Activated CD8-positive, alpha-beta memory T cell treated with anti-CD3 and anti-CD28 coated beads for 24 hours (primary cell): ENCODE measurements around the gene MARVELD1.
"Not testable (repeated sequence)": the region's sequence is repeated elsewhere in the genome, so short reads cannot be mapped to it uniquely, and the experiment has no call there.

Experiments used
- DNase-seq: peaks from one replicate; pipeline ENCODE4 v3.0.0-alpha.2; 2020

Gene MARVELD1

DNA sequence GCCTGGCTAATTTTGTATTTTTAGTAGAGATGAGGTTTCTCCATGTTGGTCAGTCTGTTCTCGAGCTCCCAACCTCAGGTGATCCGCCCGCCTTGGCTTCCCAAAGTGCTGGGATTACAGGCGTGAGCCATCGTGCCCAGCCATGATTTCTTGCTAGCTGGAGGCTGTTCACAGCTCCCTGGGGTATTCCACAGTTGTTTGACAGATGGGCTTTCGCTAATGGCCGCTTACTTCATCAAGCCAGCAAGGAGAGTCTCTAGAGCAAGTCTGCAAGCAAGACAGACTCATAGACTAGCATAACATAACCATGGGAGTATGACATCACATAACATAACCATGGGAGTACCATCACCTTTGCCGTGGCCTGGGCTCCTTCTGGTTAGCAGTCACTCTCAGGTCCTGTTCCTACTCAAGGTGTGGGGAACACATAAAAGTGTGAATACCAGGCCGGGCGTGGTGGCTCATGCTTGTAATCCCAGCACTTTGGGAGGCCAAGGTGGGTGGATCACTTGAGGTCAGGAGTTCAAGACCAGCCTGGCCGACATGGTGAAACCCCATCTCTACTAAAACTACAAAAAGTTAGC, 15.4 kb upstream of the MARVELD1 start:
- DNase-seq: not testable (repeated sequence)

DNA sequence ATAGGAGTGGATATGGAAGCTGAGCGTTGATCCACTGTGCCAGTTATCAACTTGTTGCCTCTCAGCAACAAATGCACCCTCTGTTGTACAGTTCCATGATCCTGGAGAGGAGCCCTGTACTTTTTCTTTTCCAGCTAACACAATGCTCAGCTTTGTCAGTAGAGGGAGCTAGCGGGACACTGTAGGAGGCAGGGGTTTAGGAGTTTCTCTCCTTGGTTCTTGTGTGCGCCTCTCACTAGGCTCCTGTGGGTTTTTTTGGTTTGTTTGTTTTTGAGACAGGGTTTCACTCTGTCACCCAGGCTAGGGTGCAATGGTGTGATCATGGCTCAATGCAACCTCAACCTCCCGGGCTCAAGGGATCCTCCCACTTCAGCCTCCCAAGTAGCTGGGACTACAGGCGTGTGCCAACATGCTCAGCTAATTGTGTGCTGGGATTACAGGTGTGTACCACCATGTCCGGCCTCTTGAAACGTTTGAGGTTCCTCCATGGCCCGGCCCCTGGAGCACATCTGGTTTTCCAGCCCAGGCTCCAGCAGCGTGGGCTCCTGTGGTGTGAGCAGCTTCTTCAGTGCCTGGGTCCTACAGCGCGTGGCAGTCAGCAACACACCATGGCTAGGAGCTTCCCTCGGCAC, 12.0 kb upstream of the MARVELD1 start:
- DNase-seq: no peak

DNA sequence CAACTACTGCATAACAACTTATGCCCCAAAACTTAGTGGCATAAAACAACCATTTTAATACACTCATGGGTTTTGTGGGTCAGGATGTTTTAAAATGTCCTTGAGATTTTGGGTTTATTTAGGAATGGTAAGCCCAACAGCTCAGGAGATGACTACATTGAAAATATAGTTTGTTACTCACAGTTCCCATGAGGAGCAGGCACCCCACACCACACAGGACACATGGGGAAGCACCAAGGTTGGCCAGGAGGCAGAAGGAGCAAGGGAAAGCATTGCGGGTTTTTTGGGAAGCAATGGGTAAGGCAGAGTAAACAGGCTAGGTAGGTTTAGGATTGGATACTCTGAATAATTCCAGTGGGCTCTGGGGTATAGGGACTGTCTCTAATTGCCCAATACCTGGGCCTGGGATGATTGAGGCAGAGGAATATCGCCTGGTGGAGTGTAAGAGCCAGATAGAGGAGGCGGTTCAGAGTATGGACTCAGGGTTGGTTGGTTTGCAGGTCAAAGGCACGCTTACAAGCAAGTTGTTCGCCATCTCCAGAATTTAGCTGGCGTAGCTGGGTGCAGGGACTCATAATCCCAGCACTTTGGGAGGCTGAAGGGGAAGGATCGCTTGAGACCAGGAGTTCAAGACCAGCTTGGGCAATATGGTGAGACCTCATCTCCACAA, 10.0 kb upstream of the MARVELD1 start:
- no peak for DNase-seq

DNA sequence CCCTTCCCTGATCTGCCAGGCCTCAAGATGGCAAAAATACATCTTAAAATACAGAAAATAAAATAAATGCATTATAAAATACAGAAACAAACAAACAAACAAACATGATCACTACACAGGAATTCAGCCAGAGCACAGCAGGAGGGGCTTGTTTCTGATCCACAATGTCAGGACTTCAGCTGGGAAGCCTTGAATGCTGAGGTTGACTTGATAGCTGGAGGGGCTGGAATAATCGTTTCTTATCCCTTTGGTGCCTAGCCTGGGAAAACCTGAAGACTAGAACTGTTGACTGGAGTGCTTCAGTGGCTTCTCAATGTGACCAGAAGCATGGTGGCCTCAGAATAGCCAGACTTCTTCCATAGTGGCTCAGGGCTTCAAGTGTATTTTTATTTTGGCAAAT, 9.2 kb upstream of the MARVELD1 start:
- no peak for DNase-seq

DNA sequence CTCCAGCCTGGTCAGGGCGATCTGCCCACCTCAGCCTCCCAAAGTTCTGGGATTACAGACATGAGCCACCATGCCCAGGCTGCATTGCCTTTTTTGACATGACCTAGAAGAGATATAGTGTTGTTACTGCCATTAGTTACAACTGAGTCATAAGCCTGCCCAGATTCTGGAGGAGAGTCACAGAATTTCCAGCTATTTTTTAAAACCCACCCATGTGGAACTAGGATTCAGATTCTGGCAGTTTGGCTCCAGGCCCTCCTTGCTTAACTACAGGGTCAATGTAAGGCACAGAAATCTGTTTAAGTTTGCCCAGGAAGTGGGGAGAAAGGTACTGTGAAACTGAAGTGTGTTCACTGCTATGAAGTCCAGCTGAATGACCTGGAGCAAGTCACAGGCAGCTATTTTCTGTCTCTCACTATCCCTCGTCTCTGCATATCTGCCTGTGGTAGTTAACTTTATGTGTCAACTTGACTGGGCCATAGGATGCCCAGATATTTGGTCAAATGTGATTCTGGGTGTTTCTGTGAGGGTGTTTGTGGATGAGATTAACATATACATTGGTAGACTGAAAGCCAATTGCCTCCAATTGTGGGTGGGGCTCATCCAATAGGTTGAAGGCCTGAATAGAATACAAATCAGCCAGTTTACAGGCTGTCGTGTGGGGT, 8.4 kb upstream of the MARVELD1 start:
- DNase-seq: no peak

DNA sequence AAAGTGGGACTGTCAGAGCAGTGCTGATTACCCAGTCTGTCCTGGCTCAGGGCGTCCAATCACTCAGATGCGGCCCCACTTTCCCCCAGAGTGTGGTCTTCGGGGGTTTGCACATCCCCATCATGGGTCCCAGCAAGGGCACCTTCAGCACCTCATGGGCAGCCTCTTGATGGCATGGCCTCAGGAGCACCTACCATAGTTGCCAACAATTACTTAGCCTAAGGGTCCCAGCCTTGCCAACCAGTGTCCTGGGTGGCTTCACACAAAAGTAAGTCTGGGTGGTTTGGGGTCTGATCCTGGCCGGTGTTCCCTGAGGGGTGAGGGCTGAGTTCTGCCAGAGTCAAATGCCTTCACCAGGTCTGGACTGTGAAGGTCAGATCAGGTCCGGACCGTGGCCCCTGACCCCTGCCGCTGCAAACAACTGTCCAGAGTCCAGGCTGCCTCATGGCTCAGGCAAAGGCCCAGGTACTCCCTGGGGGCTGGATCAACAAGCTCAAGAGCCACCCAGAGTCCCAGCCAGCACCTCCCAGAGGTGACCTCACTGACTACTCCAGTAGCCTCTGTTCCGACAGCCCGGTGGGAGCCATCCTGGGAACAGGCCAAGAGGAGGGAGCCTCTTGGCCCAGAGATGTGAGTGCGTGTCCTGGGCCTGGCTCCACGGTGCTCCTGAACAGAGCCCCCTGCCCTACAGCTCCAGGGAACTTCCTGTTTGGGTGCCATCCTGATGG, 6.2 kb upstream of the MARVELD1 start:
- no peak for DNase-seq

DNA sequence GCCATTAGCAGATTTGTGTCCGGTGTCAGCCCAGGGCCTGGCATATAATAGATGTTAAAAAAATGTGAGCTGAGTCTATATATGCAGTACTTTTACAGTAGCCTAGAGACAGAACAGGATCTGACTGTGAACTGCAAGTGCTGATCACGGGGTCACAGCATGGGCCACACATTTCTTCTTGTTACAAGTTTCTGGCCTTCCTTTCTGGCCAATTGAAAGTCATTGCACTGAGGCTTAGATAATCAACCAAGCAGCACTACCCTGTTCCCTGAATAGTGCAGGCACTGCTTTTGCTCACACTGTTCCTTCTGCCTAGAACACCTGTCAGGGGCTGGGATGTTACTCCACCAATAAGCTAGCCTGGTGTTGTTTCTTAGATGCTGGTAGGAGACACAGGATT, 5.4 kb upstream of the MARVELD1 start:
- DNase-seq: no peak

DNA sequence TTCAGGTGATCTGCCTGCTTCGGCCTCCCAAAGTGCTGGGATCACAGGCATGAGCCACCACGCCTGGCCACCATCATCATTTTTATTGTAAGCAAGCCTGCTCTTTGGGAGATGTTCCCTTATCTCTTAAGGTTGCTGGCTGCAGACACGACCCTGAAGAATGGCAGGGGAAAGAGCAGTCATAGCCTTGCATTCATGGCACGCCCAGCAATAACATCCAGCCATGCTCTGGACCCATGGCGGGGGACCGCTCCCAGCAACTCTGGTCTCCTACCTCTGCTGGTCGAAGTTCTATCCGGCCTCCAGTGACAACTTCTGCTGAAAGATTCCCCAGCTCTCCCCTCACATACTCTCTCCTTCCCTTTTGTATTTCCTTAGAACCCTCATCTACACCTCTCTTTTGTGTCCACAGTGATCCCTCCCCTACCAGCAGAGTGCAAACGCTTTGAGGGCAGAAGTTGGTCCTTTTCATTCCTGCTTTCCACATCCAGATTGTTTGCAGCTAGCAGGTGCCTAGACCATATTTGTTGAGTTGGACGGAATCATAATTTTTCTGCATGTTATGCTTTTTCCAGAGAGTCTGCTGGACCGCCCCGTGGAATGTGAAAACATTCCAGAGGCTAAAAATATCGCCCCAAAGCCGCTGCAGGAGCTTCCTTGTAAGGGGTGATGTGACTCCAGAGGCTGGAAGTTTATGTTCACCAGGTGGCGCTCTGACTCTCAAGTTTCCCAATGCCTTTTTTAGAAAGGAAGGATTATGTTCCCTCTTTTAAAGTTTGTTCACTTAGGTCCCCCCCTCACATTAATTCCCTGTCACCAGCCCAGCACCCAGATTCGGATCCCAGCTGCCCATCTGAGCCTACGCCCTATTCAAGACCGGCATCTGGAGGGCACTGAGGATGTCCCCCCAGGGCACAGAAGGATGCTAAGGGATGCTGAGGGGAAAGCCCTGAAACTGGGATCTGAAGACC, 4.3 kb upstream of the MARVELD1 start:
- DNase-seq: peak; percentile 72

DNA sequence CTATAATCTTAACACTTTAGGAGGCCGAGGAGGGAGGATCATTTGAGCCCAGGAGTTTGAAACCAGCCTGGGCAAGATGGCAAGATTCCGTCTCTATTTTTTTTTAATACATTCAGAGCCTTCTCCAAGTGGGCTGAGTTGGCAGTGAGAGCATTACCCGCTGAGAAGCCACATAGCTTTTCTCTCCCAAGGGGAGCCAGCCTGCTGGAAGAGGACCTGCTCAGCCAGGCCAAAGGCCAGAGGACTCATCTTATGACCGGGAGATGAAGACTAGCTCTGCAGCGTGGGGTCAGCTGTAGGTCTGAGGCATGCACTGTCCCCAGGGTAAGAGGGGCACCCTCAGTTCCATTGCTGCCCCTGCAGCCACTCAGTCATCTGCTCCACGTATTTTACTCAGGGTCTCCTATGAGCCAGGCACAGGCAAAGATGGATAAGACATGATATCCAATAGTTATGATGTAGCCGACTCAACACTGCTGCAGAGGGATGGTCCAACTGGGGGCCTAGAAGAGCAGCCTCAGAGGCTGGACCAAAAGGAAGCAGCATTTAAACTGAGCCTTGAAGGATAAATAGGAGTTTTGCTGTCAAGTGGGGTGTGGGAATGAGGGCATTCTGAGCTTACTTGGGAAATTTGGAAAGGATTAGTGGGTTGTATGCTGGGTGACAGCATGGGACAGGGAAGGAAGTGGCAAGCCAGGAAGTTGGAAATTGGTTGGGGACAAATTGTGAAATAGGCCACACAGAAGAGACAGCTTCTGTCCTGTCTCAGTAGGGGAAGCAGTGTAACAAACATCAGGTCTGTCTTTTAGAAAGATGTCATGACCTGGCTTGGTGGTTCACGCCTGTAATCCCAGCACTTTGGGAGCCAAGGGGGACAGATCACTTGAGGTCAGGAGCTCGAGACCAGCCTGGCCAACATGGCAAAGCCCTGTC, 1.6 kb upstream of the MARVELD1 start:
- DNase-seq: no peak

DNA sequence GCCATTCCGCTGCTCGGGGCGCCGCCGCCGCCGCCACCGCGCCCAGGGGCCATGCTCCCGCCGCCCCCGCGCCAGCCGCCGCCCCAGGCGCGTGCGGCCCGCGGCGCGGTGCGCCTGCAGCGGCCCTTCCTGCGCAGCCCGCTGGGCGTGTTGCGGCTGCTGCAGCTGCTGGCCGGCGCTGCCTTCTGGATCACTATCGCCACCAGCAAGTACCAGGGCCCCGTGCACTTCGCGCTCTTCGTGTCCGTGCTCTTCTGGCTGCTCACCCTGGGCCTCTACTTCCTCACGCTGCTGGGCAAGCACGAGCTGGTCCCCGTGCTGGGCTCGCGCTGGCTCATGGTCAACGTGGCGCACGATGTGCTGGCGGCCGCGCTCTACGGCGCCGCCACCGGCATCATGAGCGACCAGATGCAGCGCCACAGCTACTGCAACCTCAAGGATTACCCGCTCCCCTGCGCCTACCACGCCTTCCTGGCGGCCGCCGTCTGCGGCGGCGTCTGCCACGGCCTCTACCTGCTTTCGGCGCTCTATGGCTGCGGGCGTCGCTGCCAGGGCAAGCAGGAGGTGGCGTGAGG, 383 bp downstream of the MARVELD1 start:
- peak; percentile 86 for DNase-seq

DNA sequence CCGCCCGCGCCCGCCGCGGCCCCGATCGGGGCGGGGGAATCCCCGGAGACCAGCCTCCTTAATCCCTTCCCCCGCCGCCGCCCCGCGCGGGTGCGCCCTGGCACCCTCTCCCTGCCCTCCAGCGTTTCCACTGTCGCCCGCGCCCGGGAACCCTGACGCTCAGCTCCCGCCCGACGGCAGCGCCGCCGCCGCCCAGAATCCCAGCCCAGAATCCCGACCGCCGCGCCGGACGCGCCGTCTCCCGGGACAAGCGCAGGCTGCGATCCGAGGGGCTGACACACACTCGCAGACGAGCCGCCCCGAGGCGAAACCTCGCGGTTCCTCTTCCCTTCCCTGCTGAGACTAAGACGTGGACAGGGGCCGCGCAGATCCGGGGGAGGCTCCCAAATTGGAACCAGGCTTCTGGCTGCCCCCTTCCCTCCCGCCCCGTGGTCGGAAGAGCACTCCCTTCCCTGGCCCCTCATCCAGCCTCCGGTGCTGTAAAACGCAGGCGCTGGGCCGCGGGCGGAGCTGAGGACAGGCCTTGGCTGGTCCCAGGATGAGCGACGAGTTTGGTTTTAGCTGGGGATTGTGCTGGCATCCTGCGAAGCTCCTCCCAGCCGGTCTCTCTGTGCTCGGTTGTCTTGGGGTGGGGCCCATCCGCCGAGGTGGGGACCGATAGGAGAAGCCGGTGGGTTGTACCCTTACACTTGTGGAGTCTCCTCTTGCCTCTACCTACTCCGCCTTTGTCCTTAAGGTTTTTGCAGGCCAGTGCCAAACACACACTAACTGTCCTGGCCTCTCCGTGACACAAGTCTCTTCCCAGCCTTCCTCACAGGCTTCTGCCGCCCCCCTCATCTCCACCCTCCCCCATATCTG, 1.1 kb downstream of the MARVELD1 start:
- peak; percentile 71 for DNase-seq

DNA sequence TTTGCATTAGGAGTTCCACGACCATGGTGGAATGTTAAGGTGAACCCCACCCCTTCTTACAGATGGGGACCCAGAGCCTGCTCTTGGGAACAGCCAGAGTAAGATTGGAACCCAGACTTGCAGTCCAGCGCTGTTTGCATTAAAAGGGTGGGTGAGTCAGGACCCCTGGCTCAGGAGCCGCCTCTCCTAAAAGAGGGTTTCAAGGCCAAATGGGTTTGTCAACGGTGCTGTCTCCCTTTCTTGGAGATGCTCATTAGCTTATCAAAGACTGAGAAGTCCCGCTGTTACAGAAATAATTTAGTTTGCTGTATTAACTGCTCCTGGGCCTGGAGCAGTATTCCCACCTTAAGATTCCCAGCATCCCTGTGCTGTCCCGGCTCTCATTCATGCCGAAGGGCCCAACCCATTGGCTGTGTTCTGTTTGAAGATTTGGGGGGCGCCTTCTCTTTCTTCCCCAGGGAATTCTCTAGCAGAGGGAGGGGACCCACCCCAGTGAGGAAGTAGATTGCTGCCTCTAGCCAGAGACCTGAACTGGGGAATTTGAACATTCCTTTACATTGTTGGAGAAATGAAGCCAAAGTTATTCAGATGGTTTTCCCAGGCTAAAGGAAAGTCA, 1.8 kb downstream of the MARVELD1 start:
- DNase-seq: no peak

DNA sequence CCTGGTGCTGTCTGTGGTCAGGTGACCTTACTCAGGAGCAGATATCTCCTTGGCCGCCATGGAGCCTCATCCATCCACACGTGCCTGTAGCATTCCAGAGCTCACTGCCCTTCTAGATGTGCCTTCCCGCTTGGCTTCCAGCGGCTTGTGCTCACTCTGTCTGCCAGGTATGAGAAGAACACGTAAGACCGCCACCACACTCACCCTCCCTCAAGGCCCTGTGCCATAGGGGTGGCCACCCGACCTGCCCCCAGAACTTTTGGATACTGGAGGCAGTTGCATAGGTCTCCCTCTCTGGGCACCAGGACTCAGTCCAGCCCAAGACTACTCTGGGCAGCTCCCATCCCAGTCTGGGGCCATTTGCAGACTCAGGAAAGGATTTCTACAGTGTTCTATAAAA, 4.1 kb downstream of the MARVELD1 start:
- no peak for DNase-seq

DNA sequence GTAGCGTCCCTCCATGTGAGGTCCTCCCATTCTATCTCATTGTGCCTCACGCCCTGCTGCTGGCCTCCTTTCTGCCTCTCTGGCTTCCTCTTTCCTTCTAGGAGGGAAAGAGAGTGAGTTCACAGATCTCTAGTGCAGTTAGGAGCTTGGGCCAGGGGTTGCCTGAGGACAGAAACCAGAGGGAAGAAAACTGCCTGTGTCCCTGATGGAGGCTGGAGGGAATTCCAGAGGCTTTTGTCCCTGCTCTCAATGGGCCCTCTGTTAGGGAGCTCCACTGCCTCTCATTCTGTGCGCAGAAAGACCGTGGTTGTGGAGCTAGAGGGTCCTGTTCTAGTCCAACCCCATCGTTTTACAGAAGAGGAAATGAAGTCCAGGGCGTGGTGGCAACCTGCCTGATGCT, 4.6 kb downstream of the MARVELD1 start:
- DNase-seq: no peak

DNA sequence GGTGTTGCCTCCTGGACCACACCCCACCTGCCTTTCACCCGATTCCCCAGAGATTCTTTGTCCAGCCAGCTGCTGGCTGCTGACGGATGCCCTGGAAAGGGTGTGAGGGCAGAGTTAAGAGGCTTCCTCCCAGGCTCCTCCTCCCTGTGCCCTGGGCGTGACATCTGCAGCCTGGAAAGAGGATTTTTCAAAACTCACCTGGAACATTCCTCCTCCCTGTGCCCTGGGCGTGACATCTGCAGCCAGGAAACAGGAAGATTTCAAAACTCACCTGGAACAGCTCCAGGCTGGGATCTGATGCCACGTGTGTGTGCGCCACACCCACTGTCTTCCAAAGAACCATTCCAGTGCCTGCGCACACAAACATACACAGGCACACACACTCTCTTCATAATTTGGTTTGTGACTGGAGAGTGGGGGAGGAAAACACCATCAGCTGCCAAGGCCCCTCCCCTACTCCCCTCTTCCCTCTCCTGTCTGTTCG, 5.2 kb downstream of the MARVELD1 start:
- no peak for DNase-seq

DNA sequence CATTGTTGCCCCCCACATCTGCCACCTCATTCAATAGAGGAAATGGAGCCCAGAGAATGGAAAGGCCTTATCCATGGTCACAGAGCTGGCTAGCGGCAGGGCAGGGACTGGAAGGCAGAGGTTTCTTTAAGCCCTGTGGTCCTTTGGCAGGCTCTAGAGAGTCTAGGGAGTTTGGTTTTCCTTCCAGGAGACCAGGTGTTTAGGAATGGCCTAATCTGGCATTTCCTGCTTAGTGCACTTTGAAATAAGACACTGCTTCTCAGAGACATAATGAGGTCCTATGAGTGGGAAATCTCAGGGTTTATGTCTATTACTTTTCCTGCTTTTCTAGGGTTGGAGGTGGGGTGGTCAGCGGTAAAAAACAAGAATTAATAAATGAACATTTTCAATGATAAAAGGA, 6.1 kb downstream of the MARVELD1 start:
- no peak for DNase-seq

DNA sequence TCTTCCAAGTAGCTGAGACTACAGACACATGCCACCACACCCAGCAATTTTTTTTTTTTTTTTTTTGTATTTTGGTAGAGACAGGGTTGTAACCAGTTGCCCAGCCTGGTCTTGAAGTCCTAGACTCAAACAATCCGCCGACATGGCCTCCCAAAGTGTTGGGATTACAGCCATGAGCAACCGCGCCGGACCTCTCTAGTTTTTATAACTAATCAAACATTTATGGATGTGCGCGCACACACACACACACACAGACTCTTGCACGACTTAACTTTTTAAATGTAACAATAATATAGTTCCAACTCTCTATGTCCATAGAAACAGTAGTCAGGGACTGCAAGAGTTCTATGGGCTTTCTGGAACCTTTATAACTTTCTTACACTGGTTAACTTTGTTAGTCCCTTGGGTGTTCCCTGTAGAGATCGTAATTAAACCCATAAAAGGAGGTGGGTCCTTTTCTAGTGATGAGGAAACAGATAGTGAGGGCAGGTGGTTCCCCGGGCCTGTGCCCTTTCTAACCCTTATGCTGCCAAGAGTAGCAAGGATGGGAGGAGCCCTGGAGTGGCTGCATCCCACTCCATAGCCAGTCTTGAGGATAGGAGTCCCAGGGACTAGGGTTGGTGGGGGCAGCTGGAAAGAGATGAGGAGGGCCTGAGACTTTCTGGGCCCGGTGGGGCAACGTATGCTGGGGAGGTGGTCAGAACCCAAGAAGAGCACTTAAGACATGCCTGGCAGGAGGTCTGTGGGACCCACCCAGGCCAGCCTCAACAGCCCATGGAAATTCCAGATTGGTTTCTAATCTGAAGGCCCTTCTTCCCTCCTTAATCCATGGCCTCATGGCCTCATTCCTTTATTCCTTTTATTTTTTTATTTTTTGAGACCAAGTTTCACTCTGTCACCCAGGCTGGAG, 8.6 kb downstream of the MARVELD1 start:
- DNase-seq: no peak

DNA sequence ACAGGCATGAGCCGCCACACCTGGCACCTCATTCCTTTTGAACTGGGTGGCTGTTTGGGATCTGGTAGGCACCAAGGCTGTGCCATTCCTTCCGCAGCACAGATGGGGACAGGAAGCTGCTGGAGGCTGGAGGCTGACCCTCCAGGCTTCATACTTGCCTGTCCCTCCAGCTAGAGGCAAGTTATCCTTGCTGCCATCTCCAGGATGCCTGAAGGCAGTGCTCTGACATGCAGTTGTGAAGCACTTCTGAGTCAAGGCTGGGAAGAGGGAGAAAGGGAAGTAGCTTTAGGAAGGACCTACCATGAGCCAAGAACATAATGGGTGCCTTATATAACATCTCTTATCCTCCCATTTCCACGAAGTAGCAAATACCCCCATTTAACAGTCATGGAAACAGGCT, 9.5 kb downstream of the MARVELD1 start:
- no peak for DNase-seq
